ENCODE data around the gene CPNE7.

The CPNE7 gene

GRCh38 chr16:89642574-89642973 is 67.0 kb downstream of the CPNE7 start:
- Histone ChIP-seq H3K36me3 (ENCODE audit: control insufficient read depth, insufficient read depth, low read length, severe bottlenecking) (peaks cover 27% of the 10 kb centered on the region), H3K27me3 (replicated peaks; ENCODE audit: control insufficient read depth, insufficient read depth, low read length) (no peaks in the 10 kb centered on the region), H3K4me3 (ENCODE audit: low read length) (no peak overlapping the region), H3K9me3 (ENCODE audit: control insufficient read depth, low read length) (no peaks in the 10 kb centered on the region), H3K9ac (ENCODE audit: low read length) (no peak overlapping the region), H3K4me1 (ENCODE audit: control insufficient read depth, insufficient read depth, low read length) (peaks cover 5% of the 10 kb centered on the region)
- no peak for DNase-seq (ENCODE audit: low read depth)

GRCh38 chr16:89643769-89644300 is 68.3 kb downstream of the CPNE7 start:
- no peak for DNase-seq (ENCODE audit: low read depth)
- Histone ChIP-seq H3K4me1 (ENCODE audit: control insufficient read depth, insufficient read depth, low read length) (peaks cover 5% of the 10 kb centered on the region), H3K36me3 (ENCODE audit: control insufficient read depth, insufficient read depth, low read length, severe bottlenecking) (peaks cover 32% of the 10 kb centered on the region), H3K9me3 (ENCODE audit: control insufficient read depth, low read length) (no peaks in the 10 kb centered on the region), H3K4me3 (ENCODE audit: low read length) (no peak overlapping the region), H3K27me3 (replicated peaks; ENCODE audit: control insufficient read depth, insufficient read depth, low read length) (no peaks in the 10 kb centered on the region), H3K9ac (ENCODE audit: low read length) (no peak overlapping the region)

DNA sequence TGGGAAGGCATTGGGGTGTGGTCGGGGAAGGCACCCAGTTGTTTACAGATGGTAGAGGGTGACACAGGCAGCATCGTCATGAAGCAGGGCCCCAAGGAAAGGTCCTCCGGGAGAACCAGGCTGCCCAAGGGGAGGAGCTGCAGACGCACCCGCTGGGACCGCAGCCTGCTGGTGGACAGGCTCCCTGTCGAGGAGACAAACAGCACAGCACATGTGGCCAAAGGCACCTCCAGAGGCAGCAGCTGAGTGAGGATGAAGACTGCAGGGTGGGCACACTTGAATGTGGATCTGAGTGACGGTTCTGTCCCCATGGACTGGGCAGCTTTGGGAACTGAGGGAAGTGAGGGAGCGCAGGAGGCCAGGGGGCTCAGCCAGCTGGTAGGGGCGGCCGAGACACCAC is 69.6 kb downstream of the CPNE7 start:
- H3K9ac ChIP-seq (ENCODE audit: low read length) = no peak overlapping the region
- no peaks in the 10 kb centered on the region for H3K9me3 ChIP-seq (ENCODE audit: control insufficient read depth, low read length)
- H3K4me3 ChIP-seq (ENCODE audit: low read length) = no peak overlapping the region
- DNase-seq (ENCODE audit: low read depth) = no peak
- H3K4me1 ChIP-seq (ENCODE audit: control insufficient read depth, insufficient read depth, low read length) = peaks cover 5% of the 10 kb centered on the region
- no peaks in the 10 kb centered on the region for H3K27me3 ChIP-seq (replicated peaks; ENCODE audit: control insufficient read depth, insufficient read depth, low read length)
- H3K36me3 ChIP-seq (ENCODE audit: control insufficient read depth, insufficient read depth, low read length, severe bottlenecking) = peaks cover 32% of the 10 kb centered on the region

DNA sequence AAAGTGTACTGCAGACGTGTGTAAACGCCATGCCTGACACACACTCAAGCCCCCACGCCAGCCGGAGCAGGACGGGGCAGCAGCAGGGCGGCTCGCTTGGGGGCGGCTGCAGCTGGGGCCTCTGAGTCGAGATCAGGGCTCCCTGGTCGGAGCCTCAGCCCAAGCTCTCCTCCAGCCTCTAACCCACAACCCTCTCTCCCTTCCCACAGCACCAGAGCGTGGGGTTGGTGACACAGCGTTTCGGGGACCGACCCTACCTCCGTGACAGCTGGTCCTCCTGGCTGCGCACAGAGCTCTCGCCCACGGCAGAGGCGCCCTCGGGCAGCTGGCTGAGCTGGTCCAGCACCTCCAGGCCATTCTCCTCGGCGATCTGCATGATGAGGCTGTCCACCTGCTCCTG is 70.7 kb downstream of the CPNE7 start:
- no peak overlapping the region for H3K4me3 ChIP-seq (ENCODE audit: low read length)
- peaks cover 39% of the 10 kb centered on the region for H3K36me3 ChIP-seq (ENCODE audit: control insufficient read depth, insufficient read depth, low read length, severe bottlenecking)
- DNase-seq (ENCODE audit: low read depth) = no peak

More for the DNA sequence above, 70.7 kb downstream of the CPNE7 start:
- Histone ChIP-seq H3K4me1 (ENCODE audit: control insufficient read depth, insufficient read depth, low read length) (no peaks in the 10 kb centered on the region), H3K27me3 (replicated peaks; ENCODE audit: control insufficient read depth, insufficient read depth, low read length) (no peaks in the 10 kb centered on the region), H3K9ac (ENCODE audit: low read length) (no peak overlapping the region), H3K9me3 (ENCODE audit: control insufficient read depth, low read length) (no peaks in the 10 kb centered on the region)

Data from adipocyte (in vitro differentiated cells).